Effector CD4-positive, alpha-beta T cell (primary cell): ENCODE data around the gene ZNF273.
"Not testable (repeated sequence)": the region's sequence is repeated elsewhere in the genome, so short reads cannot be mapped to it uniquely, and the experiment has no call there.

Source experiments
- DNase-seq: peaks from one replicate; pipeline ENCODE4 v3.0.0-alpha.2; 2020

The ZNF273 gene

GRCh38 chr7:64890761-64891362 lies 12.2 kb upstream of the ZNF273 start:
- no peak for DNase-seq

DNA sequence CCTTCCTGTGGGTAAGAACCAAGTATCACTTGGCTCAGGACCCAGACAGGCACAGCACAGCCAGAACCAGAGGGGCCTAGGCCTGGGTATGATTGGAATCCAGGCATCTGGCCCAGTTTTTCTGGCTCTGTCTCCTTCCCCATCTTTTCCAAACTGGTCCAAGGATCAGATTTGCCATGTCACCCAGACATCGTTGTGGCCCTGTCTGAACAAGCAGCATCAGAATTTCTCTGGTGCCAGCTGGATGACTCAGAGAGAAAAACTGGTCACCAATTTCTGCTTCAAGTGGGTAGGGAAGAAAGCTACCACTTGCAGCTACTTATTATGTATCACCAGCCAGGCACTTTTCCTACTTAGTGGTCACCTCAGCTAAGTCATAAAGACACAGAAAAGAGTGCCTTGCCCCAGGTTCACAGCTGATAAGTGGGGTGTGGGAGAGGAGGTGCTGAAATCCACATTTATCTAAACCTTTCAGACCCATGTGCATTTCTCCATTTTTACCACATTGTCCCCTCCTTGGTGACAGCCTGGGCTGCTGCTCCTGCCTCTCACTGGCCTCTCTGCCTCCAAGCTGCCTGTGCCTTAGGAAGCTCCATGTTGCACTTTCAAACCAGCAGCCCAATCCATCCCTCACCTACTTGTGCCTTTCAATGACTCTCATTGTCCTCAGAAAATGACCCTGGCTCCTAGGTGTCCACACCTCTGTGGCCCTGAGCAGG lies 11.6 kb upstream of the ZNF273 start:
- not testable (repeated sequence) for DNase-seq

- DNase-seq = no peak
Measured at GRCh38 chr7:64892116-64892515, 11.0 kb upstream of the ZNF273 start.

GRCh38 chr7:64892666-64893309 lies 10.3 kb upstream of the ZNF273 start:
- DNase-seq = no peak

DNA sequence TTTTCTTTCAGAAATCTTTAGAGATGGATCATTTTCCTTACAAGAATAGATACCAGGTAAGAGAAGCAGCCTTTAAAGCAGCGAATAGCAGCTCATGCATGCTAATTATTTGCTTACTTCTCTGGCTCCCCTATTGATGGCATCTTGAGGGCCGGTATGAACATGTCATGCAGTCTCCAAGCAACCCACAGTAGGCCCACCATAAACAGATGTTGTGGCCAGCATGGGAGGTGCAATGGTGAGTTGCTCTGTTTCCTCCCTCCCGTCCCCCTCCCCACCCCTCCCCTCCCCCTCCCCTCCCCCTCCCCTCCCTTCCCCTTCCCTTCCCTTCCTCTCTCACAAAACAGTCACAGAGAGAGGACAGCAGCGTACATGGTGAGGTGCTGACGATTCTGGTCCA lies 9.7 kb upstream of the ZNF273 start:
- no peak for DNase-seq

- not testable (repeated sequence) for DNase-seq
Measured at GRCh38 chr7:64902461-64902805, 640 bp upstream of the ZNF273 start.

GRCh38 chr7:64904008-64904407 lies 935 bp downstream of the ZNF273 start:
- no peak for DNase-seq

- DNase-seq = no peak
Measured at GRCh38 chr7:64905133-64905532, 2.1 kb downstream of the ZNF273 start.

GRCh38 chr7:64905547-64905946 lies 2.5 kb downstream of the ZNF273 start:
- no peak for DNase-seq

DNA sequence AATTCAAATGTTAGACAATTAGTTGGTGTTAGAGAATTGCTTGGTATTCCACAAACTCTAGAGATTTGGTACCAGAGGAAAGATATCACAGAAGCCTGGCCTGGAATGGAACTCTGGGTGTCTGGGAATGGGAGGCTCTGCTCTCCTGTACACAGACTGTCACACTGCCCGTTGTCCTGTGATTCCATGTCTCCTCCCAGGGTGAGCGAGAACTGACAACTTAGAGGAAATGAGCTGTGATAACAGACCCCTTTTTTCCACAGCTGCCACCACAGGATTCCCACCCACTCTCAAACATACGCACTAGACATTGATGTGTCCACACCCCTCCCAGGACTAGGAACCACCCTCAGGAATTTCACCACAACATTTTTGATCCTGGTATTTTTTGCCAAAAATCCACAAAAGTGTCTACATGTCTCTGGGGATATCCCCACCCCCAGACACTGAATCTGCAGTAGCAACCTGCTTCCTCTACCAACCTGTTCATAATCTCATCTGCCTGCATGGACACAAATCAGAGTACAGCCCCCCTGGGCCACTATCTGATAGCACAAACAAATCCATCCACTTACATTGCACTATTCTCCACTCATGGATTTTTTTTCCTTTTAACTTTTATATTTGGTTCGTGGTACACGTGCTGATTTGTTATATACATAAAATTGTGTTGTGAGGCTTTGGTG lies 4.7 kb downstream of the ZNF273 start:
- DNase-seq = no peak

GRCh38 chr7:64908358-64908757 lies 5.3 kb downstream of the ZNF273 start:
- DNase-seq = no peak

DNA sequence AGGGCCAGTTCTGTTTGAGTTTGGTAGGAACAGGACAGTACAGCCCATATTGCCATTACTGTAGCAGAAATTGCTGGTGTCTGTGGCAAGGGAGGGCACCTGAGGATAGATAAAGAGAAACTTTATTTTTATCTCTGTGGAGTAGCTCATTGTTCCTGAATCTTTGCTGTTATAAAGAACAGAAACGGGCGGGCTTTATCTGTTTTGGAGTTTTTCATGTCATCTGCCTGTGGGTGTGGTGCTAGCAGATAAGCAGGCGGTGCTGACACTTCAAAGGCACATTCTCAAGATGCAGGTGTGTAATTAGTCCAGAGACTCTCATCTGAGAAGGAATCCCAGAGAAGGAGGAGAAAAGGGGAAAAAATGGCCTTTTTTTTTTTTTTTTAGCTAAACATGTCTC lies 11.5 kb downstream of the ZNF273 start:
- DNase-seq = no peak

GRCh38 chr7:64915301-64915700 lies 12.2 kb downstream of the ZNF273 start:
- not testable (repeated sequence) for DNase-seq

DNA sequence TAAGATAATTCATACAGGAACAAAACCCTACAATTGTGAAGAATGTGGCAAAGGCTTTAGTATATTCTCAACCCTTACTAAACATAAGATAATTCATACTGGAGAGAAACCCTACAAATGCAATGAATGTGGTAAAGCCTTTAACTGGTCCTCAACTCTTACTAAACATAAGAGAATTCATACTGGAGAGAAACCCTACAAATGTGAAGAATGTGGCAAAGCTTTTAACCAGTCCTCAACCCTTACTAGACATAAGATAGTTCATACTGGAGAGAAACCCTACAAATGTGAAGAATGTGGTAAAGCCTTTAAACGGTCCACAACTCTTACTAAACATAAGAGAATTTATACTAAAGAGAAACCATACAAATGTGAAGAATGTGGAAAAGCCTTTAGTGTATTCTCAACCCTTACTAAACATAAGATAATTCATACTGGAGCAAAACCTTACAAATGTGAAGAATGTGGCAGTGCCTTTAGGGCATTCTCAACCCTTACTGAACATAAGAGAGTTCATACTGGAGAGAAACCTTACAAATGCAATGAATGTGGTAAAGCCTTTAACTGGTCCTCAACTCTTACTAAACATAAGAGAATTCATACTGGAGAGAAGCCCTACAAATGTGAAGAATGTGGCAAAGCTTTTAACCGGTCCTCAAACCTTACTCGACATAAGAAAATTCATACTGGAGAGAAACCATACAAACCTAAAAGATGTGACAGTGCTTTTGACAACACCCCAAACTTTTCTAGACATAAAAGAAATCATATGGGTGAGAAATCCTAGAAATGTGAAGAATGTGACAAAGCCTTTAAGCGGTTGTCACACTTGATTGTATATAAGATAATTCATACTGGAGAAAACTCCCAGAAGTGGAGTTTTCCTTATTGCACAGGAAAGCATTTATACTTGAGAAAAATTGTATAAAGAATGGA lies 25.4 kb downstream of the ZNF273 start:
- DNase-seq = not testable (repeated sequence)

DNA sequence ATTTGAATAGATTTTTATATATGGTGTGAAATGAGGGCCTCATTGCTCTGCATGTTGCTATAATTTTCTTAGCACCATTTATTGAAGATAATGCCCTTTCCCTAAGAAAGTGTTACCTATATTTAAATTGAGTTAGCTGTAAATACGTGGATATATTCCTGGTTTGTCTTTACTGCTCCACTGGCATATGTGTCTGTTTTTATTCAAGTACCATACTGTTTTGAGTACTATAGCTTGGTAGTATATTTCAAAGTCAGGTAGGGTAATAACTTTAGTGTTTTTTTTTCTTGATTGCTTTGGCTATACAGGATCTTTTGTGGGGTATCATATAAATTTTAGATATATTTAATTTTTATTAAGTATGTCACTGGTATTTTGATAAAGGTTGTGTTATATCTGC lies 31.4 kb downstream of the ZNF273 start:
- no peak for DNase-seq

- DNase-seq = no peak
Measured at GRCh38 chr7:64938540-64938939, 35.5 kb downstream of the ZNF273 start.

DNA sequence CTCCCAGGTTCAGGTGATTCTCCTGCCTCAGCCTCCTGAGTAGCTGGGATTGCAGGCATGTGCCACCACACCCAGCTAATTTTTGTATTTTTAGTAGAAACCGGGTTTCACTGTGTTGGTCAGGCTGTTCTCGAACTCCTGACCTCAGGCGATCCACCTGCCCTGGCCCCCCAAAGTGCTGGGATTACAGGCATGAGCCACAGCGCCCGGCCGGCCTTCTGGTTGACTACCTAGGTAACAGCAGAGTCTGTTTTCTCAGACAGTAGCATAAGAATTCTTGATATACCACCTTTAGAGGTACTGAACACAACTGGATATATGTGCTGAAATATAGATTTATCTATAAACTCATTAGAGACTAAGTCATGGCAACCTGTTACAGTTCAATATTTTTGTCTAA lies 36.9 kb downstream of the ZNF273 start:
- DNase-seq = not testable (repeated sequence)

- not testable (repeated sequence) for DNase-seq
Measured at GRCh38 chr7:64944667-64945502, 41.8 kb downstream of the ZNF273 start.

DNA sequence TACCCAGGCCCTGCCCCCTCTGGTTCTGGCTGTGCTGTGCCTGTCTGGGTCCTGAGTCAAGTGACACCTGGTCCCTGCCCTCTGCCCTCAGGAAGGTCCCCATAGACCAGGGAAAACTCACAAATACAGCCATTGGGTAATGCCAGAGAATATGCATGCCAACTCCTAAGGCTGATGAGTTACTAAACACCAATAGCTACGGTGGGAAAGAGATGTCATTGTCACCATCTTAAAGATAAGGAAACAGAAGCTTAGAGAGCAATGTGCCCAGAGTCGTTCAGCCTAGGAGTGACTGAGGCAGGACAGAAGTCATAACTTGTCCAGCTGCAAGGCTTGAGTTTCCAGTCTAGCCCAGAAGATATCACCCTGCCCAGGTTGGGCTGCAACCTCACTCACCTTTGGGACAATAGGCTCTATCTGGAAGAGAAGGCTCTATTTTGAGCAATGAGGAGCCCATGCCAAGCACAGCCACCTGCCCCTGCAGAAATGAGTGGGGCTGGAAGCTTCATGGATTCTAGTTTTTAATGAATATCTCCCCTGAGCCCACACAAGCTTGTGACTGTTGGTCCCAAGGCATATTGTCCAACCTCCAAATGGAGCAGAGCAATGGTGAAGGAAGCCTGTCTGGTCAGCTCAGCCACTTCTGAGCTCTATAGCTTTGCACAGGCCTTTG lies 42.6 kb downstream of the ZNF273 start:
- no peak for DNase-seq

DNA sequence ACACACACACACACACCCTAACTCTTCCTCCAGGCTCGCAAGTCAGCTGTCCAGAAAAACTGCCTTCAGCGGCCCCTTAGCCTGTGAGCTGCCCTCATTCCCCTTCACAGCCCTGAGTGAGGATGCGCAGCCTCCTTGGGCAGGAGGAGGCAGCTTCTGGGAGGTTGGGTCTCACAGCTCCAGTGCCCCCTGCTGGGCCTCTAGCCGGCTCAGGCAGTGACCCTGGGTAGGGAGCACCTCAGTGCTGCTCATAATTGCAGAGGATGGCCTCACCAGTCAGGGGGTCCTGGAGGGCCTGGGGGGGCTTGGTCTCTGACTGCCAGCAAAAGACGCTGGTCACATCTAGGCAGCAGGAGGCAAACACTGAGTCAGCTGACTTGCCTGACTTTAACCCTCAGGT lies 43.7 kb downstream of the ZNF273 start:
- no peak for DNase-seq
